Stimulated activated naive B cell treated with anti-CD40 and anti-IgM and Interleukin-4, amounts not matched to agents 10 μg/mL and 1 μg/mL and 100 μg/mL, for 72 hours (primary cell): ENCODE measurements around the gene RPL38.
"Not testable (repeated sequence)": the region's sequence is repeated elsewhere in the genome, so short reads cannot be mapped to it uniquely, and the experiment has no call there.

Source experiments
- ATAC-seq, 2 donors: fragments of 150-1000 bp; cut with Tn5 transposase; replicated peaks; 2 replicates each; pipeline ENCODE4 v1.10.0; 2021; ENCODE audit warnings: moderate library complexity in 1 of 2
- DNase-seq: peaks from one replicate; pipeline ENCODE4 v3.0.0; 2021
- H3K27ac Mint-ChIP-seq: one replicate; pipeline ENCODE4 v1.8.0; 2022; ENCODE audit warnings: mild to moderate bottlenecking, mixed read lengths
- H3K27me3 Mint-ChIP-seq, 2 donors: one replicate each; pipeline ENCODE4 v1.8.0; 2022; ENCODE audit warnings: mixed read lengths in 2 of 2
- H3K36me3 Mint-ChIP-seq, 2 donors: one replicate each; pipeline ENCODE4 v1.8.0; 2022; ENCODE audit warnings: mixed read lengths in 2 of 2, mild to moderate bottlenecking in 1 of 2
- H3K4me1 Mint-ChIP-seq, 2 donors: one replicate each; pipeline ENCODE4 v1.8.0; 2022; ENCODE audit warnings: mixed read lengths in 2 of 2, mild to moderate bottlenecking in 1 of 2
- H3K4me3 Mint-ChIP-seq, 2 donors: one replicate each; pipeline ENCODE4 v1.8.0; 2022; ENCODE audit warnings: mild to moderate bottlenecking in 2 of 2, mixed read lengths in 2 of 2, moderate library complexity in 1 of 2
- H3K9me3 Mint-ChIP-seq, 2 donors: one replicate each; pipeline ENCODE4 v1.8.0; 2022; ENCODE audit warnings: mixed read lengths in 2 of 2, mild to moderate bottlenecking in 1 of 2

Gene RPL38

GRCh38 chr17:74172700-74173099, 30.8 kb upstream of the RPL38 start:
- ATAC-seq = no peak
- H3K4me3 Mint-ChIP-seq = no peak overlapping the region
- H3K27me3 Mint-ChIP-seq = peaks cover 20 to 58% of the 10 kb centered on the region in 2 donors
- no peak for DNase-seq
- H3K4me1 Mint-ChIP-seq = peaks cover 2 to 6% of the 10 kb centered on the region in 2 donors
- no peaks in the 10 kb centered on the region for H3K36me3 Mint-ChIP-seq
- peaks cover 0 to 3% of the 10 kb centered on the region in 2 donors for H3K9me3 Mint-ChIP-seq
- H3K27ac Mint-ChIP-seq = no peak overlapping the region

GRCh38 chr17:74176546-74177001, 26.9 kb upstream of the RPL38 start:
- Mint-ChIP-seq H3K27me3 (peaks cover 40 to 67% of the 10 kb centered on the region in 2 donors), H3K27ac (no peak overlapping the region), H3K4me1 (peaks cover 2 to 6% of the 10 kb centered on the region in 2 donors), H3K9me3 (peaks cover 0 to 3% of the 10 kb centered on the region in 2 donors), H3K36me3 (no peaks in the 10 kb centered on the region), H3K4me3 (no peak overlapping the region)
- ATAC-seq (peak; percentile 61 to 81), DNase-seq (peak; percentile 19)

GRCh38 chr17:74177018-74177450, 26.4 kb upstream of the RPL38 start:
- H3K27ac Mint-ChIP-seq = no peak overlapping the region
- H3K4me1 Mint-ChIP-seq = peaks cover 2 to 6% of the 10 kb centered on the region in 2 donors
- peaks cover 43 to 69% of the 10 kb centered on the region in 2 donors for H3K27me3 Mint-ChIP-seq
- H3K4me3 Mint-ChIP-seq = no peak overlapping the region
- DNase-seq (no peak), ATAC-seq (peak in 1 of 2 donors; percentile 34)
- H3K9me3 Mint-ChIP-seq = peaks cover 0 to 3% of the 10 kb centered on the region in 2 donors
- no peaks in the 10 kb centered on the region for H3K36me3 Mint-ChIP-seq

GRCh38 chr17:74179576-74179975, 23.9 kb upstream of the RPL38 start:
- no peak for DNase-seq
- peaks cover 2 to 4% of the 10 kb centered on the region in 2 donors for H3K4me1 Mint-ChIP-seq
- no peak overlapping the region for H3K4me3 Mint-ChIP-seq
- H3K27ac Mint-ChIP-seq = no peak overlapping the region
- H3K9me3 Mint-ChIP-seq = peaks cover 0 to 2% of the 10 kb centered on the region in 2 donors
- H3K36me3 Mint-ChIP-seq = no peaks in the 10 kb centered on the region
- H3K27me3 Mint-ChIP-seq = peaks cover 50 to 69% of the 10 kb centered on the region in 2 donors
- no peak for ATAC-seq

GRCh38 chr17:74180336-74180735, 23.1 kb upstream of the RPL38 start:
- Mint-ChIP-seq H3K4me3 (no peak overlapping the region), H3K27me3 (peaks cover 54 to 63% of the 10 kb centered on the region in 2 donors), H3K9me3 (no peaks in the 10 kb centered on the region), H3K4me1 (no peaks in the 10 kb centered on the region), H3K27ac (no peak overlapping the region), H3K36me3 (no peaks in the 10 kb centered on the region)
- DNase-seq = no peak
- ATAC-seq = no peak

GRCh38 chr17:74181341-74181740, 22.1 kb upstream of the RPL38 start:
- no peak overlapping the region for H3K4me3 Mint-ChIP-seq
- DNase-seq = no peak
- H3K27ac Mint-ChIP-seq = no peak overlapping the region
- H3K9me3 Mint-ChIP-seq = no peaks in the 10 kb centered on the region
- ATAC-seq = no peak
- H3K27me3 Mint-ChIP-seq = peaks cover 61 to 62% of the 10 kb centered on the region in 2 donors
- H3K4me1 Mint-ChIP-seq = no peaks in the 10 kb centered on the region
- no peaks in the 10 kb centered on the region for H3K36me3 Mint-ChIP-seq

- ATAC-seq (no peak), DNase-seq (no peak)
- Mint-ChIP-seq H3K27me3 (peaks cover 56 to 61% of the 10 kb centered on the region in 2 donors), H3K4me3 (no peak overlapping the region), H3K36me3 (no peaks in the 10 kb centered on the region), H3K9me3 (no peaks in the 10 kb centered on the region), H3K4me1 (no peaks in the 10 kb centered on the region), H3K27ac (no peak overlapping the region)
These were observed 21.3 kb upstream of the RPL38 start for GRCh38 chr17:74182041-74182723.

- no peaks in the 10 kb centered on the region for H3K4me1 Mint-ChIP-seq
- H3K9me3 Mint-ChIP-seq = no peaks in the 10 kb centered on the region
- H3K36me3 Mint-ChIP-seq = no peaks in the 10 kb centered on the region
- ATAC-seq (no peak), DNase-seq (no peak)
- H3K27ac Mint-ChIP-seq = no peak overlapping the region
- peaks cover 55 to 59% of the 10 kb centered on the region in 2 donors for H3K27me3 Mint-ChIP-seq
- no peak overlapping the region for H3K4me3 Mint-ChIP-seq
These were observed 20.1 kb upstream of the RPL38 start for GRCh38 chr17:74183411-74183810.

GRCh38 chr17:74185571-74186185, 17.8 kb upstream of the RPL38 start:
- DNase-seq (no peak), ATAC-seq (no peak)
- Mint-ChIP-seq H3K9me3 (peaks cover 6 to 7% of the 10 kb centered on the region in 2 donors), H3K4me1 (no peaks in the 10 kb centered on the region), H3K27ac (no peak overlapping the region), H3K27me3 (peaks cover 46 to 47% of the 10 kb centered on the region in 2 donors), H3K4me3 (no peak overlapping the region), H3K36me3 (no peaks in the 10 kb centered on the region)

- DNase-seq (no peak), ATAC-seq (no peak)
- H3K9me3 Mint-ChIP-seq = peaks cover 6 to 7% of the 10 kb centered on the region in 2 donors
- H3K27me3 Mint-ChIP-seq = peaks cover 37 to 40% of the 10 kb centered on the region in 2 donors
- no peak overlapping the region for H3K27ac Mint-ChIP-seq
- no peak overlapping the region for H3K4me3 Mint-ChIP-seq
- no peaks in the 10 kb centered on the region for H3K36me3 Mint-ChIP-seq
- H3K4me1 Mint-ChIP-seq = no peaks in the 10 kb centered on the region
These were observed 17.0 kb upstream of the RPL38 start for GRCh38 chr17:74186498-74186897.

- no peak for ATAC-seq
- Mint-ChIP-seq H3K9me3 (peaks cover 6 to 7% of the 10 kb centered on the region in 2 donors), H3K27me3 (peaks cover 32 to 37% of the 10 kb centered on the region in 2 donors), H3K4me1 (peaks cover 1 to 2% of the 10 kb centered on the region in 2 donors), H3K36me3 (no peaks in the 10 kb centered on the region), H3K4me3 (no peak overlapping the region), H3K27ac (no peak overlapping the region)
- no peak for DNase-seq
These were observed 15.7 kb upstream of the RPL38 start for GRCh38 chr17:74187761-74188160.

GRCh38 chr17:74188687-74189086, 14.8 kb upstream of the RPL38 start:
- not testable (repeated sequence) for DNase-seq, ATAC-seq, H3K4me1 Mint-ChIP-seq, H3K36me3 Mint-ChIP-seq, H3K27ac Mint-ChIP-seq, H3K4me3 Mint-ChIP-seq, H3K9me3 Mint-ChIP-seq
- peaks cover 39 to 41% of the 10 kb centered on the region in 2 donors for H3K27me3 Mint-ChIP-seq

GRCh38 chr17:74190154-74190553, 13.3 kb upstream of the RPL38 start:
- ATAC-seq = peak; percentile 75 to 89
- Mint-ChIP-seq H3K27me3 (peaks cover 44 to 48% of the 10 kb centered on the region in 2 donors), H3K36me3 (no peaks in the 10 kb centered on the region), H3K9me3 (peaks cover 6 to 7% of the 10 kb centered on the region in 2 donors), H3K4me1 (peaks cover 3 to 10% of the 10 kb centered on the region in 2 donors), H3K4me3 (no peak overlapping the region), H3K27ac (no peak overlapping the region)
- DNase-seq = no peak

- peaks cover 3 to 10% of the 10 kb centered on the region in 2 donors for H3K4me1 Mint-ChIP-seq
- H3K27me3 Mint-ChIP-seq = peaks cover 45 to 56% of the 10 kb centered on the region in 2 donors
- H3K36me3 Mint-ChIP-seq = no peaks in the 10 kb centered on the region
- H3K27ac Mint-ChIP-seq = no peak overlapping the region
- DNase-seq (no peak), ATAC-seq (no peak)
- H3K9me3 Mint-ChIP-seq = peaks cover 6 to 7% of the 10 kb centered on the region in 2 donors
- no peak overlapping the region for H3K4me3 Mint-ChIP-seq
These were observed 12.6 kb upstream of the RPL38 start for GRCh38 chr17:74190807-74191406.
